GM12801 (cell line): Measurements from ENCODE around the gene MYBPC2.
A peak's percentile ranks its signal among the peaks of the same experiment; 100 is the strongest.

ENCODE experiments used
- CTCF ChIP-seq: IDR thresholded peaks from one replicate; pipeline ENCODE4 v1.5.1; 2011; ENCODE audit warnings: control low read depth; ENCODE audit not compliant: insufficient read length; ENCODE audit errors: extremely low read depth

Gene MYBPC2

DNA sequence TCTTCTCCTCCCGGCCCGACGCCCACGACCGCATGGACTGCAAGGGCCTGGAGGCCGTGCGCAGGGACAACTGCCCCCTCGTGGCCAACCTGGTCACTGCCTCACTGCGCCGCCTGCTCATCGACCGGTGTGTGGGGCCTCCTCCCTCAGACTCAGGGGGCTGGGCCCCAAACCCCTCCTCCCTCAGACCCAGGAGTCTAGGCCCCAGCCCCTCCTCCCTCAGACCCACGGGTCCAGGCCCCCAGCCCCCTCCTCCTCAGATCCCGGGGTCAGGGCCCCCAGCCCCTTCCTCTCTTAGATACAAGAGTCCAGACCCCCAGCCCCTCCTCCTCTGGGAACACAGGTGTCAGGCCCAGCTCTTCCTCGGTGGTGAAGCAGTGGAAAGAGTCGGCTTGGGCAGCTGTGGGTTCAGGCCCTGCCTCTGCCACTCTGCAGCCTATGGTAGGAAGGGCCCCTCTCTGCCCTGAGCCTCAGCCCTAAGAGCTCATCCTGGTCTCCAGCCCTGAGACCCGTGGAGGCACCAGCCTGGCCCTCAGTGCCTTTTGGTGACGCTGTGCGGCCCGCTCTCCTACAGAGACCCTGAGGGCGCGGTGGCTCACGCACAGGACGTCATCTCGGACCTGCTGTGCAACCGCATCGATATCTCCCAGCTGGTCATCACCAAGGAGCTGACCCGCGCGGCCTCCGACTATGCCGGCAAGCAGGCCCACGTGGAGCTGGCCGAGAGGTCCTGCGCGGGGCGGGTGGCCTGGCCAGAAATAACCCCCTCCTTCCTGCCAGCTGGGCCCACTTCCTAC, 17.6 kb upstream of the MYBPC2 start:
- TF ChIP-seq CTCF = peak; percentile 65

GRCh38 chr19:50415661-50416033, 17.0 kb upstream of the MYBPC2 start:
- TF ChIP-seq CTCF = no peak

- no peak for TF ChIP-seq CTCF
Measured at GRCh38 chr19:50416034-50416977, 16.4 kb upstream of the MYBPC2 start.

- TF ChIP-seq CTCF = no peak
Measured at GRCh38 chr19:50417111-50418081, 15.3 kb upstream of the MYBPC2 start.

DNA sequence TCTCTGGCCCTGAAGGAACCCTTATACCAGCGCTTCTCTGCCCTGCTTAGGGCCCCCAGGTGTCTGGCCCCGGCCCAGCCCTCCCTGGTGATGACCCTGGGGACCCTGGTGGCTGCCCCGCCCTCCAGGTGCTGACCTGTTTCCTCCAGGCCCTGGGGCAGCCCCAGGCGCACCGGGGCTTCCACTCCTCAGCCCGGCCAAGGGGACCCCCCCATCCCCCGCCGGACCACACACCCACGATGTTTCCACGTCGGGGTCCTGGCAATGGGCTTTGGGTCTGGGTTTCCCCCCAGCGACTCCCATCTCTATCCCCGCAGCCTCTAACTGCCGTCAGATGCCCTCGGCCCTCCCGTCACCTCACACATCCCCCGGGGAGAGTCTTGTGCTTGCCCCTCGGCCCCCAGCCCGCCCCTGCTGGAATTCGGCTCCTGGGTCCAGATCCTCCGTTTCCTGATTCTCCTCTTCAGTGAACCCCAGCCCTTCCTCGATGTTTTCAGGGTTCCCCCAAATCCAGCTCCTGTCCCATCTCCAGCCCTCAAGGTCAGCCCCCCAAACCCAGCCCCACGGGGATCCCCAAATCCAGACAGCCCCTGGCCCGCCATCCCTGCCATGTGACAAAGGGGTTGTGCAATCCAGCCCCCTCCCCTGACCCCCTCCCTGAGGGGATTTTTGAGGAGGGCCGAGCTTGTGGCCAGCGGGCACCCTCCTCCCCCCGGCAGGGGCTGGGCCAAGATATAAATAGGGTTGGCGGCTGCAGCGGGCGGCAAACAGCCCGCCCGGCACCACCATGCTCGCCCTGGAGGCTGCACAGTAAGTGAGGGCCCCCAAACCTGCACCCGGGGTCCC, 14.3 kb upstream of the MYBPC2 start, which contains the start of gene SPIB:
SPIB (plus strand) TSS at position 763 of the 846 bp plus-strand sequence; CDS start at position 788, 25 bp downstream.
- TF ChIP-seq CTCF = no peak

DNA sequence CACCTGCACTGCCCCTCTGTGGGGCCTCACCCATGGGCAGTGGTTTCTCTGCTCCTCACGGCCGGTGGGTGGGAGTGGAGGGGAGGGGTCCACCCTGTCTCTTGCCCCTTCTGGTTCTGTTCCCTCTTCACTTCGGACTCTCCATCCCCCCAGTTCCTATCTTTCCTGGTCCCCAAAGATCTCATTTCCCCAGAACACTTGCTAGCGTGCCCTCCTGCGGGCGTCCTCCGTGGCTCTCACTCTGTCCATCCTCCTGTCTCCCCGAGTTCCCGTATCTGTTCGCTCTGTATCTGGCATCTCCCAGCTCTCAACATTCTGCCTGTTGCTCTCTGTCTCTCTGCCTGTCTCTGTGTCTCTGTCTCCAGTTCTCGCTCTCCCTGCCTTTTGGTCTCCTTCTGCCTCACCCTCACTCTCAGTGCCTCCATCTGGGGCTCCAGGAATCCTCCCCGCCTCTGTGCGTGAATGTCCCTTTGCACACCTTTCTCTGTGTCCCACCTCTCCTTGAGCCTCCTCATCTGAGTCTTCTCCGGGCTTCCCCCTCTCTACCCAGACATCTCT, 13.6 kb upstream of the MYBPC2 start:
- TF ChIP-seq CTCF = no peak
